GM21528 (cell line): Measurements from ENCODE around the gene TOP2B.

Source experiments
- ATAC-seq: cut with Tn5 transposase; IDR thresholded peaks from one replicate; pipeline ENCODE4 v1.9.1; 2021; ENCODE audit warnings: mild to moderate bottlenecking, moderate library complexity; ENCODE audit not compliant: unreplicated experiment, low FRiP score

TOP2B gene

DNA sequence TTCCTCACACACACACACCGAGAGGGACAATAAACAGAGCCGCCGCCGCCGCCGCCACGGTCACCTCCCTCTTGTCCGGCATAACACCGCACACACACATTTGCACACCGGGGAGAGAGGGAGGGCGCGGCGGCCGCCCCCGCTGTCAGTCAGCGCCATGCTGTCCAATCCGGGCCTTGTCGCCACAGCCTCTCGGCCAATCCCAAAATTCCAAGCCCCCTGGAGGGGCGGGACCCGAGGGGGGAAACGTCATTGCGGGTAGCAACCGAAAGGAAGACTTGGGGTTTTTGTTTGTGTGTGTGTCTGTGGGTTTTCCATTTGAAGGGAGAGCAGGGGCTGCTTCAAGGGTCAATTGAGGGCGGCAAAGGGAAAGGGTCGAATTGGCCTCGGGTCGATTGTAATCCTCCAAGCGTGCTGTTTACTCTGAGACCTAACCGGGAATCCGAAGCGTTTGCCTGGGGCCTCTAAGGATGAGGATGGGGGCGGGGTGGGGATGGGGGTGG is at the start of gene TOP2B:
Gene TOP2B (minus strand): TSS at position 96 of the 503 bp plus-strand sequence. CDS start 610 bp downstream, outside the sequence.
- peak; percentile 92 for ATAC-seq

DNA sequence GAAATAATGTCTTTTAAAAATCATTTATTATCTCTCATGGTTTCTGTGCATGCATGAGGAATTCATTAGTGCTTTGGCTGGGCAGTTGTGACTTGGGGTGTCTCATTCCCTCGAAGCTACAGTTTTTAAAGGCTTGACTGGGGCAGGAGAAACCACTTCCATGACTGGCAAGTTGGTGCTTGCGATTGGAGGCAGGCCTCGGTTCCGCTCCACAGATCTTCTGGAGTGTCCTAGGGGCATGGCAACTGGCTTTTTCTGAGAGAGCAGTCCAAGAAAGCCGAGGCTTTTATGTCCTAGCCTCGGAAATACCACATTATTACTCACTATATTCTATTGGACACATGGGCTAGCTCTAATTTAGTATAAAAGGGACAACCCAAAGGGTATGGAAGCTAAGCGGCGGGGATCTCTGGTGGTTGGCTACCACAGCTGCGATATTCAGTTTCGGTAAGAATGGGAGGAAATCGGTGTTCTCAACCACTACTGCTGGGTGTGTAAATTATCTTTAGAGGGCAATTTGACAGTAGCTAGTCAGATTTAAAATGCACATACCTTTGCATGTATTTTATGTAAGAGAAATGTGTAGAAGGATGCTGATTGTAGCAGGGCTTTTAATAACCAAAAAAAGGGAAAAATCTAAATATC is 48.8 kb upstream of the TOP2B start:
- no peak for ATAC-seq

DNA sequence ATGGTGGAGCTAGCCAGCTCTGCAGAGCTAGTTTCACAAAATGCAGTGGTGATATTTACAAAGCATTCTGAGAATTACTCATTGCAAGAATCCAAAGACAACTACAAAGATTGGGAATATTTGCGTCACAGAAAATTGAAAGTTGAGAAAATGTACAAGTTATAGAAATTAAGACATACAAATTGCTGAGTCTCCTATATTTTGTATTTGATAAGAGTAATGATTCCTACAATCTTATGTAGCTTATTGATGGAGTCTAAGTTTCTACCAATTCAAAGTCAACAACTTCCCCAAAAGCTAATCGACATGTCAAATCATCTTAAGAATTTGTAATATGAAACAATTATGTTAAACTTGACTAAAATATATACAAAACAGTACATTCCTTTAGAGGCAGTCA is 46.4 kb upstream of the TOP2B start:
- ATAC-seq: no peak

DNA sequence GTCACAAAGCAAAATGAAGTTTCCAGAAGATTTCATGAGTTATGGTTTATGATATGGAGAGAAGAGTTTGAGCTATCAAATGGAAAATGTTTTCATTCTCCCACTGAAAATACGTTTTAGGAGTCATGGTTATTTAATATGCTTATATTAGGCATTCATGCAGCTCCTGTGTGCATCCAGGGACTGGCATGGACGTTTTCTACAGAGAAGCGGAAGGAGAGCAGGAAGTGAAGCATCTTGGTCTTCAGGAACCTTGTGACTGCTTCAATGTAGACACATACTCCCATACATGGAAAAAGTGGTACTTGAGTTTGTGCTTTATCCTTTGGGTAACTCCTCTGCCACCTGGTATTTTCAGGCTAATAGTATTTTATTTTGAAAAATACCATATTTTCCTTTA is 43.3 kb upstream of the TOP2B start:
- ATAC-seq: no peak

GRCh38 chr3:25707268-25707926 is 42.7 kb upstream of the TOP2B start:
- ATAC-seq: no peak

DNA sequence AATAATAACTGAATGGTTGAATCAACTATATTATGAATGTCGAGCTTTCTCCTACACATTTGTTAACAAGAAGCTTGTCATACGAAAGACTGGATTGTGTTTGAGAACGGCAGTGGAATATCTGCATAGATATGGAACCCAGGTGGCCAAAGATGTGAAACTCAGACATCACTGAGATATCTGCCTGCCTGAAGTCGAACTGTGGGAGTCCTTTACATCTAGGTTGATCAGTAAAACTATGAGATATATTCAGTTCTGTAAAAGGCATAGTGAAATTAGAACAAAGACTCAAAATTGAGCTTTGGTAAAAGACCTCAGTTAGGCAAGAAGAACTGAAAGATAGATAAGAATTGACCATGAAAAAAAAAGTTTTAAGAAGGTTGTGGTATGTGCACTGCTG is 41.5 kb upstream of the TOP2B start:
- ATAC-seq: no peak

GRCh38 chr3:25697553-25697952 is 32.8 kb upstream of the TOP2B start:
- ATAC-seq: no peak

GRCh38 chr3:25695731-25696420 is 31.2 kb upstream of the TOP2B start:
- ATAC-seq: no peak

GRCh38 chr3:25693238-25693637 is 28.5 kb upstream of the TOP2B start:
- ATAC-seq: no peak

DNA sequence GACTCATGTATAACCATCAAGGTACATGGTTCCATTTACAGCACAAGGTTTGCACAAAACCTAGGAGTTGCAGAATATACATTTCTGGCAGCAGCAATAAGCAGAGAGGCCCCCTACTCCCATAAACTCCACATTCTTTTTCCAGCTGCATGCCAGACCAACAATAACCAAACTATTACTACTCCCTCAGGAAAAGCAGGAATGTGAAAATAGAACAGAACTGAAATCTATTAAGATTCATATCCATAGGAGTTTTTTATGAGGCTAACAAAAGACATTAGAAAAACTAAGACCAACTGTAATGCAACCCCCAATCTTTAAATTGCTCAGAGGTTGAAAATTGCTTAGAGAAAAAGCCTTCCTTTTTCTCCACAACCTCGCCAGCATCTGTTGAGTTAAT is 27.6 kb upstream of the TOP2B start:
- ATAC-seq: no peak

DNA sequence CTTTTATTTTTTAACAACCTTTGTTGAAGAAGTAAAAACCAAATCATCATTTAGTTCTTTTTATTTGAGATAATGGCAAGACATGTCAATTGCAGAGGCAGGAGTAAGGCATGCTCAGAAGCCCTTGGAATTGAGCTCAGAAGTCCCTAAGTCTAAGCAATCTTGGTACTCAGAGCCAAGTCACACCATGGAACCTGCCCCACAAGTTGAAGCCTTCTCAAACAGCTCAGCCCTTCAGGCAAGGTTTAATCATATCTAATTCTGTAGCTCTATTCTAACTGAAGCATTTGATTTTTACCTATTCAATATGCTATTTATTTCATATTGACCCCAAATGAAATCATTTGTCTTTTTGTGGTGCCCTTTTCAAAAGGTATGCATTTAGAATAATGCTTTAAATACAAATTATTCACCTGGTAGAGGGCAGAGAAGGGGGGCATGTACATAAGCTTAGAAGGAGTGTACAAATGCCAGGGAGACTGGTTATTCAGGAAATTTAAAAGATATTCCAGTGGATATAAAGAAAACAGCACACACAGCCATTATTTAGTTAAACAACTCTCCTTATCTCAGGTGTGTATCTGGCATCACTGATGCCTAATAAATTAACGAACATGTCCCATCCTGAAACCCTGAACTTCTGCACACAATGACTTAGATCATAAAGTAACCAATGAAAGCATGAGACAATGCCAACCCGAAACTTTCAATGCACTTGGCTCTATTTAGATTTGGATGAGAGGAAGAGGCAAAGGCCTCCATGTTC is 26.2 kb upstream of the TOP2B start:
- no peak for ATAC-seq

DNA sequence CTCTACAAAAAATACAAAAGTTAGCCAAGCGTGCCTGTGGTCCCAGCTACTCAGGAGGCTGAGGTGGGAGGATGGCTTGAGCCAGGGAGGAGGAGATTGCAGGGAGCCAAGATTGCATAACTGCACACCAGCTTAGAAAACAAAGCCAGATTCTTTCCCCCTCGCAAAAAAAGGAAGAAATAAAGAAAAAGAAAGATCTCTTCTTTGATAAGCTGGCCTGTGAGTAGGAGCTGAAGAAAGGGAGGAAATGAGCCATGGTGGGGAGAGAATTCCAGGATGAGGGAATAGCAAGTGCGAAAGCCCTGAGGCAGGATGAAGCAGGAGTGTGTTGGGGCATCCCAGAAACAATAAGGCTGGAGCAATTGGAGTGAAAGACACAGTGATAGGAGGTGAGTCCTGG is 24.5 kb upstream of the TOP2B start:
- ATAC-seq: no peak

GRCh38 chr3:25687742-25688141 is 23.0 kb upstream of the TOP2B start:
- ATAC-seq: no peak

- ATAC-seq: no peak
These were observed 22.1 kb upstream of the TOP2B start for GRCh38 chr3:25686766-25687165.

DNA sequence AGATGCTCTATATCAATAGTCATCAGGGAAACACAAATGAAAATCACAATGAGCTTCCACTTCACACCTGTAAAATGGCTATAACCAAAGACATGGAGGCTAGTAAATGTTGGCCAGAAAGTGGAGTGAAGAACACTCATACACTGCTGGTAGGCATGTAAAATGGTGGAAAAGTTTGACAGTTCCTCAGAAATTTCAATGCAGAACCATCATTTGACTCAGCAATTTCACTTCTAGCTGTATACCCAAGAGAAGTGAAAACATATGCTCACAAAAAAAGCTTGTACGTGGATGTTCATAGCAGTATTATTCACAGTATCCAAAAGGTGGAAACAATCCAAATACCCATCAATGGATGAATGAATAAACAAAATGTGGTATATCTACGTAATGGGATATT is 19.2 kb upstream of the TOP2B start:
- ATAC-seq: no peak

DNA sequence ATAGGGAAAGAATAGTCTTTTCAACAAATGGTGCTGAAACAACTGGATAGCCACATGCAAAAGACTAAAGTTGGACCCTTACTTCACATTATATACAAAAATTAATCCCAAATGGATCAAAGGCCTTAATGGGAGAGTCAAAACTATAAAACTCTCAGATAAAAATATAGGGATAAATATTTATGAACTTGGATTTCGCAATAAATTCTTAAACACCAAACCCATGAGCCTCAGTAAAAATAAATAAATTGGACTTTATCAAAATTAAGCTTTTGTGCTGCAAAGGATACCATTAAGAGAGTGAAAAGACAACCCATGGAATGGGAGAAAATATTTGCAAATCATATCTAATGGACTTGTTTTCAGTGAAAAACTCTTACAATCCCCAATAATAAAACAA is 18.7 kb upstream of the TOP2B start:
- ATAC-seq: no peak

- ATAC-seq: no peak
These were observed 15.1 kb upstream of the TOP2B start for GRCh38 chr3:25679642-25680302.

- ATAC-seq: no peak
These were observed 14.5 kb upstream of the TOP2B start for GRCh38 chr3:25679166-25679565.

DNA sequence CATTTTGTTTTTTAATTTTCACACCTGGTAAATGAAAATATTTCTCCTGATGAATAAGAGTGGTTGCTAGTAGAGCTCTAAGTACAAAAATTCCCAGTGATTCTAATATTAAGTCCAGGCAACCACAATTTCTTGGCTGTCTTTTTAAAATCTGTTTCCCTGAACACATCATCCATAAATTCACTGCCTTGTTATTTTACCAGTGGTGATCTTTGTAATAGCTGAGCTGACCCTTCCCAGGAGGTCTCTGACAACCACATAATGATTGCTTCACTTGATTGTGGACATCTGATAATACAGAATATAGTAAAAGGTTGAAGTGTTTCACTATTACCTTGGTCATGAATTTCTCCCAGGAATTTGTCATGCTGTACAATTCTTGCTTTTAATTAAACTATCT is 13.9 kb upstream of the TOP2B start:
- no peak for ATAC-seq

GRCh38 chr3:25677121-25677520 is 12.4 kb upstream of the TOP2B start:
- no peak for ATAC-seq
